ENCODE measurements around the gene CCDC192.

GRCh38 chr5:127962491-127962890 lies 259.3 kb downstream of the CCDC192 start:
- TF ChIP-seq CTCF (IDR thresholded peaks at IDR 0.05), result no peak
- no peak for TF ChIP-seq EZH2 (IDR thresholded peaks at IDR 0.05)
